GM12891 (cell line): ENCODE measurements around the gene PCDHGB6.
"Not testable (repeated sequence)": the region's sequence is repeated elsewhere in the genome, so short reads cannot be mapped to it uniquely, and the experiment has no call there.

ENCODE experiments used
- PAX5 ChIP-seq: IDR thresholded peaks from 2 replicates; pipeline ENCODE4 v1.6.1; 2011; ENCODE audit warnings: low read length, moderate library complexity, mild to moderate bottlenecking; ENCODE audit not compliant: insufficient read depth, severe bottlenecking
- POLR2A ChIP-seq: IDR thresholded peaks from 2 replicates; pipeline ENCODE4 v1.6.1; 2011; ENCODE audit warnings: low read depth, low read length, control low read depth
- POLR2AphosphoS5 ChIP-seq: IDR thresholded peaks from 2 replicates; pipeline ENCODE4 v1.6.1; 2011; ENCODE audit warnings: low read depth, low read length, control low read depth
- POU2F2 ChIP-seq: IDR thresholded peaks from 2 replicates; pipeline ENCODE4 v1.6.1; 2011; ENCODE audit warnings: low read depth, mild to moderate bottlenecking, control low read depth, low read length, moderate library complexity
- TAF1 ChIP-seq: IDR thresholded peaks from 2 replicates; pipeline ENCODE4 v1.6.1; 2011; ENCODE audit warnings: low read depth, low read length, control low read depth

DNA sequence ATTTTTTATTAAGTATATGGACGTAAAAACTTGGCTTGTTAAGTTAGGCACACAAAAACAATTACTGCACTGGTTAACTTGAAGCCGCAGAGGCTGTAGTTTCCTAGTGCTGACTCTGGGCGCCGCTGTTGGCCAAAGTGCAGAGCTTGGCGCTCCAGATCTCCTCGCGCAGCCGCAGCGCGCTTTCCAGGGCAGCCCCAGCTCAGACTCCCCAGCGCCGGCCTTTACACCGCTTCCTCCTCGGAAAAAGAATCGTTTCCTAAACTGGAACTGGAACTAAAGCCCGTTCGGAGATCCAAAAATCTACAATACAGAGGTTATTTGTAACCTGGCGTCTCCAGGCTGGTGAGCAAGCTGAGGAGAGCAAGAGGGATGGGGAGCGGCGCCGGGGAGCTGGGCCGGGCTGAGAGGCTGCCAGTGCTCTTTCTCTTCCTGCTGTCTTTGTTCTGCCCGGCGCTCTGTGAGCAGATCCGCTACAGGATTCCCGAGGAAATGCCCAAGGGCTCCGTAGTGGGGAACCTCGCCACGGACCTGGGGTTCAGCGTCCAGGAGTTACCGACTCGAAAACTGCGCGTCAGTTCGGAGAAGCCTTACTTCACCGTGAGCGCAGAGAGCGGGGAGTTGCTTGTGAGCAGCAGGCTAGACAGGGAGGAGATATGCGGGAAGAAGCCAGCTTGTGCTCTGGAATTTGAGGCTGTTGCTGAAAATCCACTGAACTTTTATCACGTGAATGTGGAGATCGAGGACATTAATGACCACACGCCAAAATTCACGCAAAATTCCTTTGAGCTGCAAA is 9.9 kb upstream of the PCDHGB6 start, which contains the start of gene PCDHGB5:
- TF ChIP-seq POLR2A, POLR2AphosphoS5, TAF1, POU2F2, PAX5: not testable (repeated sequence)
